GM23338 (cell line): ENCODE data around the gene PRKCH.

Experiments
- CTCF ChIP-seq, 2 experiments: fragments of 200-600 bp in 1 of 2; sonication (generic) in 1 of 2; conservative IDR thresholded peaks; 2 replicates each; pipeline versions ENCODE4 v1.5.1 to v1.6.1; 2016 to 2017; ENCODE audit warnings: antibody characterized with exemption in 2 of 2, low read depth in 2 of 2, mild to moderate bottlenecking in 2 of 2, moderate library complexity in 1 of 2
- EZH2phosphoT487 ChIP-seq: fragments of 200-600 bp; sonication (generic); IDR thresholded peaks from one replicate; pipeline ENCODE4 v1.8.1; 2018; ENCODE audit warnings: antibody characterized with exemption; ENCODE audit not compliant: unreplicated experiment
- ZNF114 ChIP-seq: fragments of 250-450 bp; sonication (Bioruptor Pico); IDR thresholded peaks from 2 replicates; pipeline ENCODE4 v1.5.0; 2020; ENCODE audit warnings: mild to moderate bottlenecking, moderate library complexity

GRCh38 chr14:61593330-61593729 lies 272.0 kb downstream of the PRKCH start:
- TF ChIP-seq CTCF (conservative IDR thresholded peaks at IDR 0.05; ENCODE audit: low read depth in 2 of 2) (no peak), ZNF114 (CRISPR knock-in tag) (no peak), EZH2phosphoT487 (no peak)
